ENCODE results near the gene PDZD8. TPM values are rescaled to one million over a fixed set of nuclear protein-coding genes. Genes with fewer than 3 reads are reported as not detected.
A peak's percentile ranks its signal among the peaks of the same experiment; 100 is the strongest.

The PDZD8 gene
- total and polyA plus RNA-seq, 12 donors: 1.7 to 45.7 (median 25.0) TPM

- no peak overlapping the region for H3K4me3 ChIP-seq
- no peaks in the 10 kb centered on the region for H3K27me3 ChIP-seq
- no peaks in the 10 kb centered on the region for H3K9me3 ChIP-seq (replicated peaks in 1 of 3)
- no peaks in the 10 kb centered on the region for H3K4me1 ChIP-seq (replicated peaks in 1 of 2)
- DNase-seq: peak in 2 of 7 donors; percentile 10 to 40
- no peak for TF ChIP-seq POLR2A (IDR thresholded peaks at IDR 0.05)
- no peak for TF ChIP-seq CTCF (IDR thresholded peaks at IDR 0.05)
- peak overlapping the region in 1 of 5 donors; percentile 22 for H3K27ac ChIP-seq
- intact Hi-C loops (cut with DNase I): no loop called here
- 56 to 73% (median 64%) methylated on average over 5 of the region's 5 CpGs for WGBS, 4 donors
- H3K36me3 ChIP-seq (replicated peaks in 1 of 2): no peaks in the 10 kb centered on the region
These were observed 33.5 kb upstream of the PDZD8 start for GRCh38 chr10:117408436-117409384.

GRCh38 chr10:117405730-117406129 lies 30.5 kb upstream of the PDZD8 start:
- Histone ChIP-seq H3K27ac (no peak overlapping the region), H3K4me3 (no peak overlapping the region), H3K36me3 (replicated peaks in 1 of 2) (no peaks in the 10 kb centered on the region), H3K27me3 (no peaks in the 10 kb centered on the region), H3K4me1 (replicated peaks in 1 of 2) (no peaks in the 10 kb centered on the region), H3K9me3 (replicated peaks in 1 of 3) (no peaks in the 10 kb centered on the region)
- DNase-seq: no peak
- intact Hi-C loops (cut with DNase I): no loop called here
- 70 to 85% (median 81%) methylated on average over 3 of the region's 3 CpGs for WGBS, 4 donors
- TF ChIP-seq CTCF (IDR thresholded peaks at IDR 0.05) (no peak), POLR2A (IDR thresholded peaks at IDR 0.05) (no peak)

- no peak for DNase-seq
- no peaks in the 10 kb centered on the region for H3K36me3 ChIP-seq (replicated peaks in 1 of 2)
- 87 to 94% (median 91%) methylated on average over 3 of the region's 3 CpGs for WGBS, 4 donors
- intact Hi-C loops (cut with DNase I): no loop called here
- H3K4me3 ChIP-seq: no peak overlapping the region
- H3K4me1 ChIP-seq (replicated peaks in 1 of 2): no peaks in the 10 kb centered on the region
- no peaks in the 10 kb centered on the region for H3K9me3 ChIP-seq (replicated peaks in 1 of 3)
- H3K27me3 ChIP-seq: no peaks in the 10 kb centered on the region
- H3K27ac ChIP-seq: no peak overlapping the region
- TF ChIP-seq CTCF (IDR thresholded peaks at IDR 0.05) (no peak), POLR2A (IDR thresholded peaks at IDR 0.05) (no peak)
These were observed 25.1 kb upstream of the PDZD8 start for GRCh38 chr10:117400329-117400728.

GRCh38 chr10:117399341-117400196 lies 24.3 kb upstream of the PDZD8 start:
- intact Hi-C loops (cut with DNase I): no loop called here
- H3K4me3 ChIP-seq: no peak overlapping the region
- no peaks in the 10 kb centered on the region for H3K36me3 ChIP-seq (replicated peaks in 1 of 2)
- WGBS, 4 donors: 78 to 90% (median 86%) methylated on average over 5 to 6 of the region's 6 CpGs
- no peaks in the 10 kb centered on the region for H3K9me3 ChIP-seq (replicated peaks in 1 of 3)
- TF ChIP-seq CTCF (IDR thresholded peaks at IDR 0.05) (no peak), POLR2A (IDR thresholded peaks at IDR 0.05) (no peak)
- H3K27ac ChIP-seq: no peak overlapping the region
- no peaks in the 10 kb centered on the region for H3K27me3 ChIP-seq
- H3K4me1 ChIP-seq (replicated peaks in 1 of 2): no peaks in the 10 kb centered on the region
- no peak for DNase-seq

Measured in adrenal gland (tissue), 12 donors.